Gastrocnemius medialis (tissue), 4 donors: ENCODE data around the gene ZNF775. TPM values are rescaled to one million over a fixed set of nuclear protein-coding genes. Genes with fewer than 3 reads are reported as not detected.

Experiments used
- ATAC-seq, 2 donors: fragments of 150-250 bp; one replicate each; pipeline ENCODE4 v1.9.1; 2016
- DNase-seq, 2 donors: peaks; one replicate each; pipeline ENCODE4 v3.0.0-alpha.2; 2019
- H3K27ac ChIP-seq, 4 donors: fragments of 200-600 bp; sonication (generic); 1 replicate in 1 of 4; 2 replicates in 3 of 4; pipeline ENCODE4 v1.5.1; 2016 to 2018; ENCODE audit warnings: mild to moderate bottlenecking in 2 of 4, moderate library complexity in 1 of 4
- H3K27me3 ChIP-seq, 3 donors: fragments of 200-600 bp; sonication (generic) in 2 of 3; 1 replicate in 1 of 3; 2 replicates in 2 of 3; pipeline versions ENCODE4 v1.5.1 to v1.6.0; 2016 to 2019; ENCODE audit warnings: mild to moderate bottlenecking in 1 of 3, moderate library complexity in 1 of 3
- H3K36me3 ChIP-seq, 2 donors: fragments of 200-600 bp; sonication (generic) in 1 of 2; one replicate each; pipeline ENCODE4 v1.5.1; 2017 to 2018
- H3K4me1 ChIP-seq, 2 donors: fragments of 200-600 bp; sonication (generic) in 1 of 2; one replicate each; pipeline ENCODE4 v1.5.1; 2016 to 2017; ENCODE audit warnings: mild to moderate bottlenecking in 2 of 2
- H3K4me3 ChIP-seq, 4 donors: fragments of 200-600 bp; sonication (generic) in 3 of 4; 1 replicate in 1 of 4; 2 replicates in 3 of 4; pipeline ENCODE4 v1.5.1; 2016 to 2019; ENCODE audit warnings: mild to moderate bottlenecking in 2 of 4
- H3K9me3 ChIP-seq, 3 donors: fragments of 200-600 bp; sonication (generic) in 2 of 3; 1 replicate in 1 of 3; 2 replicates in 2 of 3; pipeline ENCODE4 v1.5.1; 2016 to 2019
- CTCF ChIP-seq, 5 experiments: fragments of 450-650 bp in 3 of 5; fragments of 200-600 bp in 2 of 5; sonication (generic) in 2 of 5; IDR thresholded peaks in 4 of 5; conservative IDR thresholded peaks in 1 of 5; 1 replicate in 4 of 5; 2 replicates in 1 of 5; pipeline ENCODE4 v1.5.1; 2016 to 2019; ENCODE audit warnings: antibody characterized with exemption in 5 of 5, mild to moderate bottlenecking in 3 of 5, moderate library complexity in 3 of 5
- POLR2A ChIP-seq, 2 donors: fragments of 450-650 bp; IDR thresholded peaks; one replicate each; pipeline ENCODE4 v1.6.1; 2017; ENCODE audit warnings: antibody characterized with exemption in 2 of 2, mild to moderate bottlenecking in 2 of 2, moderate library complexity in 2 of 2
- in situ Hi-C, 4 donors: fragments of 200-750 bp; cut with MboI; loops; one replicate each; pipeline versions ENCODE4 v1.15.0 to v1.8.0; 2017; ENCODE audit warnings: low sequenced_read_pairs in 4 of 4
- intact Hi-C: fragments of 100-400 bp; cut with DNase I; formaldehyde crosslinking; loops from one replicate; pipeline ENCODE4 v1.15.1; 2023; ENCODE audit warnings: low total_unique reads
- total RNA-seq, 4 donors: library from RNA; depleted of rRNA; stranded (reverse); fragments of >200 nt; gene quantifications; one replicate each; pipeline versions ENCODE4 v1.1.0 to v1.2.3, GENCODE V29; 2016

Gene ZNF775
- total RNA-seq, 4 donors from 2014 or later = 3.1 to 7.5 (median 3.3) TPM

- in situ Hi-C loops (loop anchor here in 1 of 4 donors (10.0 kb wide), 1 partner anchor 52 kb away; no protein-coding TSS in a partner anchor), intact Hi-C loops (no loop called here)
- Histone ChIP-seq H3K27ac (no peak overlapping the region), H3K9me3 (no peaks in the 10 kb centered on the region), H3K27me3 (peaks cover 13 to 54% (median 39%) of the 10 kb centered on the region in 3 donors), H3K4me3 (no peak overlapping the region), H3K4me1 (peaks cover 5 to 11% of the 10 kb centered on the region in 2 donors), H3K36me3 (no peaks in the 10 kb centered on the region)
- ATAC-seq (no peak), DNase-seq (no peak)
- TF ChIP-seq POLR2A (IDR thresholded peaks at IDR 0.05) (no peak), CTCF (IDR thresholded peaks at IDR 0.05 in 4 of 5, conservative IDR thresholded peaks at IDR 0.05 in 1 of 5) (no peak)
These were observed 35.9 kb upstream of the ZNF775 start for GRCh38 chr7:150343225-150343624.

- in situ Hi-C loops (loop anchor here in 1 of 4 donors (10.0 kb wide), 1 partner anchor 51 kb away; no protein-coding TSS in a partner anchor), intact Hi-C loops (no loop called here)
- Histone ChIP-seq H3K27ac (no peak overlapping the region), H3K4me1 (peaks cover 5 to 11% of the 10 kb centered on the region in 2 donors), H3K27me3 (peaks cover 13 to 54% (median 36%) of the 10 kb centered on the region in 3 donors), H3K36me3 (no peaks in the 10 kb centered on the region), H3K4me3 (no peak overlapping the region), H3K9me3 (no peaks in the 10 kb centered on the region)
- TF ChIP-seq POLR2A (IDR thresholded peaks at IDR 0.05) = no peak
- no peak for TF ChIP-seq CTCF (IDR thresholded peaks at IDR 0.05 in 4 of 5, conservative IDR thresholded peaks at IDR 0.05 in 1 of 5)
- ATAC-seq (no peak), DNase-seq (no peak)
These were observed 34.8 kb upstream of the ZNF775 start for GRCh38 chr7:150344299-150344698.

- Histone ChIP-seq H3K4me1 (peaks cover 4 to 11% of the 10 kb centered on the region in 2 donors), H3K36me3 (no peaks in the 10 kb centered on the region), H3K27me3 (peaks cover 12 to 49% (median 28%) of the 10 kb centered on the region in 3 donors), H3K27ac (no peak overlapping the region), H3K9me3 (no peaks in the 10 kb centered on the region), H3K4me3 (no peak overlapping the region)
- ATAC-seq (no peak), DNase-seq (no peak)
- in situ Hi-C loops = loop anchor here in 1 of 4 donors (10.0 kb wide), 1 partner anchor 50 kb away; no protein-coding TSS in a partner anchor
- intact Hi-C loops = no loop called here
- no peak for TF ChIP-seq POLR2A (IDR thresholded peaks at IDR 0.05)
These were observed 34.1 kb upstream of the ZNF775 start for GRCh38 chr7:150345012-150345411.

GRCh38 chr7:150346922-150347321 lies 32.2 kb upstream of the ZNF775 start:
- no peak for ATAC-seq
- in situ Hi-C loops = loop anchor here in 1 of 4 donors (10.0 kb wide), 1 partner anchor 48 kb away; no protein-coding TSS in a partner anchor
- no peaks in the 10 kb centered on the region for H3K9me3 ChIP-seq
- no peak for DNase-seq
- intact Hi-C loops = no loop called here
- peaks cover 1 to 30% (median 9%) of the 10 kb centered on the region in 3 donors for H3K27me3 ChIP-seq
- no peak overlapping the region for H3K4me3 ChIP-seq
- TF ChIP-seq CTCF (IDR thresholded peaks at IDR 0.05 in 4 of 5, conservative IDR thresholded peaks at IDR 0.05 in 1 of 5) (no peak), POLR2A (IDR thresholded peaks at IDR 0.05) (no peak)
- H3K36me3 ChIP-seq = no peaks in the 10 kb centered on the region
- no peak overlapping the region for H3K27ac ChIP-seq
- no peaks in the 10 kb centered on the region for H3K4me1 ChIP-seq

- TF ChIP-seq CTCF (IDR thresholded peaks at IDR 0.05 in 4 of 5, conservative IDR thresholded peaks at IDR 0.05 in 1 of 5) (no peak), POLR2A (IDR thresholded peaks at IDR 0.05) (no peak)
- intact Hi-C loops = no loop called here
- H3K4me1 ChIP-seq = peaks cover 0 to 2% of the 10 kb centered on the region in 2 donors
- no peak overlapping the region for H3K4me3 ChIP-seq
- DNase-seq (no peak), ATAC-seq (no peak)
- H3K9me3 ChIP-seq = no peaks in the 10 kb centered on the region
- H3K27ac ChIP-seq = no peak overlapping the region
- no peaks in the 10 kb centered on the region for H3K27me3 ChIP-seq
- in situ Hi-C loops = no loop called here
- no peaks in the 10 kb centered on the region for H3K36me3 ChIP-seq
These were observed 27.4 kb upstream of the ZNF775 start for GRCh38 chr7:150351587-150352194.
